PFSK-1 (cell line): ENCODE results near the gene AOPEP.

Experiments
- FOXP2 ChIP-seq: optimal IDR thresholded peaks from 2 replicates; pipeline ENCODE3; 2011; ENCODE audit warnings: borderline replicate concordance, control low read depth, inconsistent platforms; ENCODE audit not compliant: insufficient read depth; ENCODE audit errors: extremely low read length, extremely low read depth
- POLR2AphosphoS5 ChIP-seq: IDR thresholded peaks from 2 replicates; pipeline ENCODE4 v1.6.1; 2012; ENCODE audit warnings: low read depth, mild to moderate bottlenecking, control low read depth, low read length, moderate library complexity
- REST ChIP-seq, 2 experiments: IDR thresholded peaks; 2 replicates each; pipeline versions ENCODE4 v1.6.1 to v1.8.0; 2011 to 2012; ENCODE audit warnings: low read depth in 2 of 2, low read length in 2 of 2, control low read depth in 1 of 2, inconsistent platforms in 1 of 2, mild to moderate bottlenecking in 1 of 2, moderate library complexity in 1 of 2; ENCODE audit not compliant: insufficient read depth in 1 of 2
- SIN3A ChIP-seq: IDR thresholded peaks from 2 replicates; pipeline ENCODE4 v1.6.1; 2012; ENCODE audit warnings: mild to moderate bottlenecking, low read length, moderate library complexity, borderline replicate concordance; ENCODE audit not compliant: insufficient read depth
- TAF1 ChIP-seq: IDR thresholded peaks from 2 replicates; pipeline ENCODE4 v1.6.1; 2012; ENCODE audit warnings: low read length, control low read depth, borderline replicate concordance; ENCODE audit not compliant: insufficient read depth

The AOPEP gene

GRCh38 chr9:94867842-94868312 lies 141.4 kb downstream of the AOPEP start:
- TF ChIP-seq TAF1 (no peak), POLR2AphosphoS5 (no peak), FOXP2 (no peak), SIN3A (no peak), REST (IDR thresholded peaks at IDR 0.05; ENCODE audit: insufficient read depth in 1 of 2, low read depth in 2 of 2, low read length in 2 of 2) (no peak)

- TF ChIP-seq TAF1 (no peak), REST (IDR thresholded peaks at IDR 0.05; ENCODE audit: insufficient read depth in 1 of 2, low read depth in 2 of 2, low read length in 2 of 2) (no peak), SIN3A (no peak), FOXP2 (no peak), POLR2AphosphoS5 (no peak)
These were observed 142.0 kb downstream of the AOPEP start for GRCh38 chr9:94868464-94868863.

- TF ChIP-seq REST (IDR thresholded peaks at IDR 0.05; ENCODE audit: insufficient read depth in 1 of 2, low read depth in 2 of 2, low read length in 2 of 2) (no peak), POLR2AphosphoS5 (no peak), TAF1 (no peak), FOXP2 (no peak), SIN3A (no peak)
These were observed 142.9 kb downstream of the AOPEP start for GRCh38 chr9:94869415-94869843.

GRCh38 chr9:94870465-94870792 lies 143.9 kb downstream of the AOPEP start:
- TF ChIP-seq REST (IDR thresholded peaks at IDR 0.05; ENCODE audit: insufficient read depth in 1 of 2, low read depth in 2 of 2, low read length in 2 of 2) = no peak
- TF ChIP-seq TAF1 = no peak
- TF ChIP-seq FOXP2 = no peak
- TF ChIP-seq POLR2AphosphoS5 = no peak
- TF ChIP-seq SIN3A = no peak
